HG03097 (cell line): ENCODE data around the gene SPRR2G.
"Not testable (repeated sequence)": the region's sequence is repeated elsewhere in the genome, so short reads cannot be mapped to it uniquely, and the experiment has no call there.

Experiments used
- ATAC-seq: cut with Tn5 transposase; IDR thresholded peaks from one replicate; pipeline ENCODE4 v1.9.1; 2021; ENCODE audit not compliant: unreplicated experiment, low FRiP score

The SPRR2G gene

GRCh38 chr1:153119491-153119971 is 31.2 kb downstream of the SPRR2G start:
- ATAC-seq: no peak

- ATAC-seq: not testable (repeated sequence)
Observed at GRCh38 chr1:153115264-153115663, 35.4 kb downstream of the SPRR2G start.

GRCh38 chr1:153113416-153113815 is 37.3 kb downstream of the SPRR2G start, which contains the start of gene SPRR2F:
Gene SPRR2F, minus strand, starts transcription at chr1:153113516. Its CDS starts 783 bp downstream, at chr1:153112733.
- ATAC-seq: no peak

GRCh38 chr1:153112454-153112853 is 38.2 kb downstream of the SPRR2G start:
- not testable (repeated sequence) for ATAC-seq

- no peak for ATAC-seq
Observed at GRCh38 chr1:153100245-153100644, 50.4 kb downstream of the SPRR2G start.
